Measurements from ENCODE around the gene EMP3. TPM values are rescaled to one million over a fixed set of nuclear protein-coding genes. Genes with fewer than 3 reads are reported as not detected.

EMP3 gene
- total RNA-seq, 1 experiment from 2014 or later: 171 TPM

DNA sequence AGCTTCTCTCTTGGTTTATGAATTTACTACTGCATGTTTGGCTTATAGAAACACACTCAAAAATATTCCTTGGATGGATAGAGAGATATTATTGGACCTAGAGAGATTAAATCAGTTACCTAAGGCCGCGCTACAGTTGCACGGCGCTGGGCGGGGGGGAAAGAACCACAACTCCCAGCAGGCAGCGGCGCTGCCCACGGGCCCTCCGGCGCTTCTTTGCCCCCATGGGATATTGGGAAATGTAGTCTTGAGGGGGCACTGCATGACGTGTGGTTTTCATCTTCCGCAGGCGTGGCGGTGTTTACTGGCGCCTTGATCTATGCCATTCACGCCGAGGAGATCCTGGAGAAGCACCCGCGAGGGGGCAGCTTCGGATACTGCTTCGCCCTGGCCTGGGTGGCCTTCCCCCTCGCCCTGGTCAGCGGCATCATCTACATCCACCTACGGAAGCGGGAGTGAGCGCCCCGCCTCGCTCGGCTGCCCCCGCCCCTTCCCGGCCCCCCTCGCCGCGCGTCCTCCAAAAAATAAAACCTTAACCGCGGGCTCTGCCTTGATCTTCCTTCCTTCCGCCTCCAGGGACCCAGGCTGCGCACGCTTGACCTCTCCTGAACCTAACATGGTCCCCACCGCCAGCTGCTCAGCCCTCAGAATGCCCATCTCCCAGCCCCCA is 4.8 kb downstream of the EMP3 start:
- Histone ChIP-seq H3K27ac (ENCODE audit: low read length) (no peak overlapping the region), H3K36me3 (ENCODE audit: control insufficient read depth, insufficient read depth, low read length) (no peaks in the 10 kb centered on the region), H3K4me3 (ENCODE audit: low read depth in 2 of 2, low read length in 2 of 2) (no peak overlapping the region; a peak in 1 of 4 replicates), H3K4me1 (ENCODE audit: control insufficient read depth, insufficient read depth, low read length) (peaks cover 7% of the 10 kb centered on the region), H3K9me3 (ENCODE audit: control insufficient read depth, insufficient read depth, low read depth, low read length) (no peaks in the 10 kb centered on the region), H3K27me3 (ENCODE audit: control insufficient read depth, insufficient read depth, low read length) (no peaks in the 10 kb centered on the region)
- in situ Hi-C loops (cut with HindIII; ENCODE audit: low pct_unique_long_range_greater_than_20kb, low sequenced_read_pairs): no loop called here
- ChIA-PET CTCF (no interaction called here), POLR2A (no interaction called here)
- no peak for ATAC-seq
- DNase-seq (ENCODE audit: low read depth, low spot score): no peak
- no TSS peak for BruUV-seq (replicated peaks)
- intact Hi-C loops (cut with micrococcal nuclease; ENCODE audit: unreplicated experiment): no loop called here
- TF ChIP-seq, protein P1, sequence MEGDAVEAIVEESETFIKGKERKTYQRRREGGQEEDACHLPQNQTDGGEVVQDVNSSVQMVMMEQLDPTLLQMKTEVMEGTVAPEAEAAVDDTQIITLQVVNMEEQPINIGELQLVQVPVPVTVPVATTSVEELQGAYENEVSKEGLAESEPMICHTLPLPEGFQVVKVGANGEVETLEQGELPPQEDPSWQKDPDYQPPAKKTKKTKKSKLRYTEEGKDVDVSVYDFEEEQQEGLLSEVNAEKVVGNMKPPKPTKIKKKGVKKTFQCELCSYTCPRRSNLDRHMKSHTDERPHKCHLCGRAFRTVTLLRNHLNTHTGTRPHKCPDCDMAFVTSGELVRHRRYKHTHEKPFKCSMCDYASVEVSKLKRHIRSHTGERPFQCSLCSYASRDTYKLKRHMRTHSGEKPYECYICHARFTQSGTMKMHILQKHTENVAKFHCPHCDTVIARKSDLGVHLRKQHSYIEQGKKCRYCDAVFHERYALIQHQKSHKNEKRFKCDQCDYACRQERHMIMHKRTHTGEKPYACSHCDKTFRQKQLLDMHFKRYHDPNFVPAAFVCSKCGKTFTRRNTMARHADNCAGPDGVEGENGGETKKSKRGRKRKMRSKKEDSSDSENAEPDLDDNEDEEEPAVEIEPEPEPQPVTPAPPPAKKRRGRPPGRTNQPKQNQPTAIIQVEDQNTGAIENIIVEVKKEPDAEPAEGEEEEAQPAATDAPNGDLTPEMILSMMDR (IDR thresholded peaks at IDR 0.05): no peak
- TF ChIP-seq SIN3A (IDR thresholded peaks at IDR 0.05; ENCODE audit: borderline replicate concordance, insufficient read depth, low read depth, low read length) (no peak), POLR2AphosphoS5 (IDR thresholded peaks at IDR 0.05; ENCODE audit: low read depth, low read length) (no peak), TCF7L2 (IDR thresholded peaks at IDR 0.05; ENCODE audit: low read depth, low read length) (no peak)
- TF ChIP-seq, protein P2, sequence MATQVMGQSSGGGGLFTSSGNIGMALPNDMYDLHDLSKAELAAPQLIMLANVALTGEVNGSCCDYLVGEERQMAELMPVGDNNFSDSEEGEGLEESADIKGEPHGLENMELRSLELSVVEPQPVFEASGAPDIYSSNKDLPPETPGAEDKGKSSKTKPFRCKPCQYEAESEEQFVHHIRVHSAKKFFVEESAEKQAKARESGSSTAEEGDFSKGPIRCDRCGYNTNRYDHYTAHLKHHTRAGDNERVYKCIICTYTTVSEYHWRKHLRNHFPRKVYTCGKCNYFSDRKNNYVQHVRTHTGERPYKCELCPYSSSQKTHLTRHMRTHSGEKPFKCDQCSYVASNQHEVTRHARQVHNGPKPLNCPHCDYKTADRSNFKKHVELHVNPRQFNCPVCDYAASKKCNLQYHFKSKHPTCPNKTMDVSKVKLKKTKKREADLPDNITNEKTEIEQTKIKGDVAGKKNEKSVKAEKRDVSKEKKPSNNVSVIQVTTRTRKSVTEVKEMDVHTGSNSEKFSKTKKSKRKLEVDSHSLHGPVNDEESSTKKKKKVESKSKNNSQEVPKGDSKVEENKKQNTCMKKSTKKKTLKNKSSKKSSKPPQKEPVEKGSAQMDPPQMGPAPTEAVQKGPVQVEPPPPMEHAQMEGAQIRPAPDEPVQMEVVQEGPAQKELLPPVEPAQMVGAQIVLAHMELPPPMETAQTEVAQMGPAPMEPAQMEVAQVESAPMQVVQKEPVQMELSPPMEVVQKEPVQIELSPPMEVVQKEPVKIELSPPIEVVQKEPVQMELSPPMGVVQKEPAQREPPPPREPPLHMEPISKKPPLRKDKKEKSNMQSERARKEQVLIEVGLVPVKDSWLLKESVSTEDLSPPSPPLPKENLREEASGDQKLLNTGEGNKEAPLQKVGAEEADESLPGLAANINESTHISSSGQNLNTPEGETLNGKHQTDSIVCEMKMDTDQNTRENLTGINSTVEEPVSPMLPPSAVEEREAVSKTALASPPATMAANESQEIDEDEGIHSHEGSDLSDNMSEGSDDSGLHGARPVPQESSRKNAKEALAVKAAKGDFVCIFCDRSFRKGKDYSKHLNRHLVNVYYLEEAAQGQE (IDR thresholded peaks at IDR 0.05; ENCODE audit: insufficient read depth in 1 of 2, low read depth in 2 of 2, low read length in 1 of 2): no peak

DNA sequence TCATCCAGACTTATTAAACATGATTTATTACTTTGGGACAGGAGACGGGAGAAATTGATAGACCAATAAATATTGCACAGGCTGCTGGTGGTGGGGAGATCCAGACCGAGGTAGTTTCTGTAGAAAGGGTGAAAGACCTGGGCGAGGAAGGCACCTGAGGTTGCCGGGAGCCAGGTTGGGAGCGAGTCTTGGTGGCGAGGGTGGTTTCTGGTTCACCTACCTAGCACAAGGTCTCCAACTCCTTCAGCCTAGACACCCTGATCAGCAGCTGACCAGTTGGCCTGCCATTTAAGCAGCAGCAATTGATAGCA is 7.0 kb downstream of the EMP3 start:
- Histone ChIP-seq H3K4me1 (ENCODE audit: control insufficient read depth, insufficient read depth, low read length) (peaks cover 7% of the 10 kb centered on the region), H3K9me3 (ENCODE audit: control insufficient read depth, insufficient read depth, low read depth, low read length) (no peaks in the 10 kb centered on the region), H3K36me3 (ENCODE audit: control insufficient read depth, insufficient read depth, low read length) (no peaks in the 10 kb centered on the region), H3K4me3 (ENCODE audit: low read depth in 2 of 2, low read length in 2 of 2) (peak overlapping the region; percentile 42 to 66), H3K27me3 (ENCODE audit: control insufficient read depth, insufficient read depth, low read length) (no peaks in the 10 kb centered on the region), H3K27ac (ENCODE audit: low read length) (peak overlapping the region; percentile 67)
- in situ Hi-C loops (cut with HindIII; ENCODE audit: low pct_unique_long_range_greater_than_20kb, low sequenced_read_pairs): no loop called here
- intact Hi-C loops (cut with micrococcal nuclease; ENCODE audit: unreplicated experiment): no loop called here
- CTCF ChIA-PET: interaction anchor here (0.7 to 2.3 kb wide), 2 partner anchors 12 to 18 kb away, joined by 3 to 20 read pairs; a partner anchor contains a TSS
- no peak for ATAC-seq
- DNase-seq (ENCODE audit: low read depth, low spot score): no peak
- POLR2A ChIA-PET: interaction anchor here (0.9 kb wide), 1 partner anchor 9 kb away, joined by 4 read pairs; no protein-coding TSS in a partner anchor
- BruUV-seq (replicated peaks): no TSS peak
- TF ChIP-seq TCF7L2 (IDR thresholded peaks at IDR 0.05; ENCODE audit: low read depth, low read length) (no peak), SIN3A (IDR thresholded peaks at IDR 0.05; ENCODE audit: borderline replicate concordance, insufficient read depth, low read depth, low read length) (no peak), POLR2AphosphoS5 (IDR thresholded peaks at IDR 0.05; ENCODE audit: low read depth, low read length) (no peak)
- TF ChIP-seq, protein P1 (IDR thresholded peaks at IDR 0.05): no peak
- TF ChIP-seq, protein P2 (IDR thresholded peaks at IDR 0.05; ENCODE audit: insufficient read depth in 1 of 2, low read depth in 2 of 2, low read length in 1 of 2): no peak
